Measurements from ENCODE around the gene NSUN3.

DNA sequence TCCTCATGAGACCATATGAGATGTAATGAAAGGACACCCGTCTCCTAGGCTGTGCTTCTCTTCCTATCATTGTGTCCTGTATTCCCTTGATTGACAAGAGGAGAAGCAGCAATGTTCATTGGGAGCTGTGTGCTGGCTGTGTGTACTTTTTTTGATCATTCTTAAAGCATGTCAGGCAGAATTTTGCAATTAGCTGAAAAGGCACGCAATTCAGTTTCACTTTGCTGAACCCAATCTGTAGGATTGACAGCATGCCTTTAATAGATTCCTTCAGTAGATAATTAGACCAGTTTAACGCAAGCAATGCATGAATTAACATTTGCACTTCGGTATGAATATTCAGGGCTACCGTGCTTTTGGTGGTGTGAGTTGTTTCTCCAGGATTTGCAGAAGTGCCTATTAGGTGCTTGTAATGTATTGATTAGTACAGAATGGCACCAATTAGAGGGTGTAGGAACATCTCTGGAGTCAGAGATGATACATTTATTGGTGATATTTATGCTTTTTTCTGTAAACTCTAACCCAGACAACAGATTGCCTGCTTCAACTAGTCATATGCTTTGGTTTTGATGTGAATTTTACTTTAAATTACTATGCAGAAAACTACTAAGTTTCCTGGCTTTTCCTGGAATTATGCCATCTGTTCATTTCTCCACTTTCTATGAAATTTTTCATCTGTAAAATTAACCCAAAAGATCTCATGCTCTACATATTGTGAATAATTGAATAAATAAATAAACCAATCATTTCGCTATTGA lies 114.3 kb downstream of the NSUN3 start:
- TF ChIP-seq POLR2A (IDR thresholded peaks at IDR 0.05; ENCODE audit: low read depth, low read length) (no peak), POLR2AphosphoS5 (IDR thresholded peaks at IDR 0.05; ENCODE audit: low read depth, low read length) (no peak), TAF1 (IDR thresholded peaks at IDR 0.05; ENCODE audit: low read depth, low read length) (no peak), POU2F2 (IDR thresholded peaks at IDR 0.05; ENCODE audit: low read depth, low read length) (no peak), SPI1 (IDR thresholded peaks at IDR 0.05; ENCODE audit: low read depth, low read length) (no peak), PAX5 (IDR thresholded peaks at IDR 0.05; ENCODE audit: insufficient read depth, low read length, severe bottlenecking) (no peak)

Data from GM12891 (cell line).